CMK (cell line): ENCODE data around the gene CD177.
"Not testable (repeated sequence)": the region's sequence is repeated elsewhere in the genome, so short reads cannot be mapped to it uniquely, and the experiment has no call there.

ENCODE experiments used
- DNase-seq: peaks from one replicate; pipeline ENCODE4 v3.0.0-alpha.2; 2010; ENCODE audit warnings: low read depth

Gene CD177

GRCh38 chr19:43380771-43381386 lies 27.4 kb downstream of the CD177 start:
- no peak for DNase-seq

- not testable (repeated sequence) for DNase-seq
Measured at GRCh38 chr19:43382586-43383216, 29.2 kb downstream of the CD177 start.

GRCh38 chr19:43383254-43383653 lies 29.8 kb downstream of the CD177 start:
- not testable (repeated sequence) for DNase-seq

GRCh38 chr19:43383759-43384158 lies 30.3 kb downstream of the CD177 start:
- not testable (repeated sequence) for DNase-seq

- DNase-seq = not testable (repeated sequence)
Measured at GRCh38 chr19:43390903-43391551, 37.5 kb downstream of the CD177 start.

GRCh38 chr19:43391552-43391935 lies 38.1 kb downstream of the CD177 start:
- not testable (repeated sequence) for DNase-seq

- not testable (repeated sequence) for DNase-seq
Measured at GRCh38 chr19:43393501-43393900, 40.0 kb downstream of the CD177 start.

GRCh38 chr19:43395561-43395960 lies 42.1 kb downstream of the CD177 start:
- no peak for DNase-seq

- no peak for DNase-seq
Measured at GRCh38 chr19:43406297-43406696, 52.8 kb downstream of the CD177 start.

- DNase-seq = no peak
Measured at GRCh38 chr19:43407416-43408005, 54.0 kb downstream of the CD177 start.

GRCh38 chr19:43408043-43408442 lies 54.6 kb downstream of the CD177 start:
- DNase-seq = no peak

- no peak for DNase-seq
Measured at GRCh38 chr19:43409415-43409814, 55.9 kb downstream of the CD177 start.

GRCh38 chr19:43412441-43412840 lies 59.0 kb downstream of the CD177 start:
- DNase-seq = no peak
